PC-9 (cell line): ENCODE results near the gene CPPED1. TPM values are rescaled to one million over a fixed set of nuclear protein-coding genes. Genes with fewer than 3 reads are reported as not detected.

Source experiments
- BruUV-seq: library from RNA; stranded (reverse); fragments of 400-500 nt; replicated peaks from 2 replicates; lab custom pipeline; 2021; lab: Mats Ljungman, UMichigan
- CTCF ChIA-PET: fragments of 300-600 bp; sonication (Branson Sonifier 250); formaldehyde crosslinking; loops from one replicate; lab custom pipeline; 2022; ENCODE audit warnings: antibody characterized with exemption; lab: Charles Lee
- POLR2A ChIA-PET: fragments of 300-600 bp; sonication (Branson Sonifier 250); formaldehyde crosslinking; loops from one replicate; lab custom pipeline; 2022; ENCODE audit warnings: antibody characterized with exemption; ENCODE audit not compliant: unreplicated experiment; lab: Charles Lee
- DNase-seq, 2 experiments: peaks; one replicate each; pipeline versions ENCODE4 v3.0.0 to v3.0.0-alpha.2; 2015 to 2022; ENCODE audit warnings: mixed read lengths in 1 of 2
- H2AFZ ChIP-seq: fragments of 200-600 bp; sonication (generic); 2 replicates; pipeline ENCODE4 v1.8.1; 2017; ENCODE audit warnings: antibody characterized with exemption
- H3F3A ChIP-seq: fragments of 200-600 bp; sonication (generic); 2 replicates; pipeline ENCODE4 v1.8.1; 2017; ENCODE audit warnings: antibody characterized with exemption, mild to moderate bottlenecking, low read depth; ENCODE audit not compliant: insufficient read depth
- H3K27ac ChIP-seq: fragments of 200-600 bp; sonication (generic); 2 replicates; pipeline ENCODE4 v1.6.1; 2016; ENCODE audit warnings: mixed run types
- H3K27me3 ChIP-seq: fragments of 200-600 bp; sonication (generic); 2 replicates; pipeline ENCODE4 v1.6.1; 2016; ENCODE audit warnings: low read depth, mixed run types; ENCODE audit not compliant: insufficient read depth
- H3K36me3 ChIP-seq: fragments of 200-600 bp; sonication (generic); 2 replicates; pipeline ENCODE4 v1.6.1; 2016; ENCODE audit warnings: low read depth, mixed run types
- H3K4me1 ChIP-seq: fragments of 200-600 bp; sonication (generic); replicated peaks from 2 replicates; pipeline ENCODE4 v1.6.1; 2016; ENCODE audit warnings: mixed run types; ENCODE audit not compliant: insufficient read depth
- H3K4me2 ChIP-seq: fragments of 200-600 bp; sonication (generic); 2 replicates; pipeline ENCODE4 v1.6.1; 2017; ENCODE audit warnings: mixed run types
- H3K4me3 ChIP-seq: fragments of 200-600 bp; sonication (generic); 2 replicates; pipeline ENCODE4 v1.6.1; 2016; ENCODE audit warnings: mixed run types
- H3K79me2 ChIP-seq: fragments of 200-600 bp; sonication (generic); 2 replicates; pipeline ENCODE4 v1.6.1; 2017; ENCODE audit warnings: low read depth, mixed run types
- H3K9me2 ChIP-seq: fragments of 200-600 bp; sonication (generic); 2 replicates; pipeline ENCODE4 v1.8.1; 2017; ENCODE audit warnings: mild to moderate bottlenecking; ENCODE audit not compliant: insufficient read depth
- H3K9me3 ChIP-seq: fragments of 200-600 bp; sonication (generic); 2 replicates; pipeline ENCODE4 v1.8.1; 2016; ENCODE audit warnings: low read depth; ENCODE audit not compliant: insufficient read depth
- H4K20me1 ChIP-seq: fragments of 200-600 bp; sonication (generic); 2 replicates; pipeline ENCODE4 v1.8.1; 2017; ENCODE audit not compliant: insufficient read depth
- EZH2 ChIP-seq: fragments of 200-600 bp; sonication (generic); IDR thresholded peaks from 2 replicates; pipeline ENCODE4 v1.8.0; 2017; ENCODE audit warnings: antibody characterized with exemption, low read depth
- intact Hi-C: fragments of 100-400 bp; cut with micrococcal nuclease; formaldehyde crosslinking; loops from one replicate; pipeline ENCODE4 v1.10.0; 2022; ENCODE audit not compliant: unreplicated experiment
- total RNA-seq: library from RNA; stranded (reverse); gene quantifications from 2 replicates; pipeline ENCODE4 v1.2.3, GENCODE V29; 2021
- TF ChIP-seq, protein P1 (sequence below): fragments of 200-600 bp; sonication (generic); conservative IDR thresholded peaks from 2 replicates; pipeline ENCODE4 v1.6.1; 2017; ENCODE audit warnings: mixed run types, antibody characterized with exemption, mild to moderate bottlenecking, moderate library complexity

The CPPED1 gene
- total RNA-seq, 1 experiment from 2014 or later: 66.9 TPM

DNA sequence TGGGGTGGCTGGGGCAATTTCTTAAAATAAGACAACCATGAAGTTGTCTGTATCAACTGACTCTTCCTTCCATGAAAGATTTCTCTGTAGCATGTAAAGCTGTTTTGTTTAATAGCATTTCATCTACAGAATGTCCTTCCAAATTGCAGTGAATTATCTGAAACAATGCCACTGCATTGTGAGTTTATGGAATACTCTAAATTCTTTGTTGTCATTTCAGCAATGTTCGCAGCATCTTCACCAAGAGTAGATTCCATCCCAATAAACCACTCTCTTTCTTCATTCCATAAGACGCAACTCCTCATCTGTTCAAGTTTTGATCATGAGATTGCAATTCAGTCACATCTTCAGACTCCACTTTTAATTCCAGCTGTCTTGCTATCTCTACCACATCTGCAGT lies 54.6 kb downstream of the CPPED1 start:
- POLR2A ChIA-PET: no interaction called here
- 0 out of 2 replicates have a peak, but pooled peaks cover 8% of the 10 kb centered on the region for H3K79me2 ChIP-seq
- no TSS peak for BruUV-seq
- DNase-seq: no peak
- intact Hi-C loops: no loop called here
- H3K36me3 ChIP-seq: no peaks in the 10 kb centered on the region
- 0 out of 2 replicates have a peak, but pooled peaks cover 4% of the 10 kb centered on the region for H3F3A ChIP-seq
- H3K4me1 ChIP-seq: no peaks in the 10 kb centered on the region
- no peak overlapping the region for H3K4me3 ChIP-seq
- H3K27ac ChIP-seq: no peak overlapping the region
- CTCF ChIA-PET: no interaction called here
- no peaks in the 10 kb centered on the region for H4K20me1 ChIP-seq
- H2AFZ ChIP-seq: no peak overlapping the region
- H3K9me2 ChIP-seq: no peaks in the 10 kb centered on the region
- no peaks in the 10 kb centered on the region for H3K27me3 ChIP-seq
- H3K9me3 ChIP-seq: no peaks in the 10 kb centered on the region; the same call in 1 of the 2 replicates
- no peak overlapping the region for H3K4me2 ChIP-seq
- TF ChIP-seq EZH2: no peak
- TF ChIP-seq, protein P1, sequence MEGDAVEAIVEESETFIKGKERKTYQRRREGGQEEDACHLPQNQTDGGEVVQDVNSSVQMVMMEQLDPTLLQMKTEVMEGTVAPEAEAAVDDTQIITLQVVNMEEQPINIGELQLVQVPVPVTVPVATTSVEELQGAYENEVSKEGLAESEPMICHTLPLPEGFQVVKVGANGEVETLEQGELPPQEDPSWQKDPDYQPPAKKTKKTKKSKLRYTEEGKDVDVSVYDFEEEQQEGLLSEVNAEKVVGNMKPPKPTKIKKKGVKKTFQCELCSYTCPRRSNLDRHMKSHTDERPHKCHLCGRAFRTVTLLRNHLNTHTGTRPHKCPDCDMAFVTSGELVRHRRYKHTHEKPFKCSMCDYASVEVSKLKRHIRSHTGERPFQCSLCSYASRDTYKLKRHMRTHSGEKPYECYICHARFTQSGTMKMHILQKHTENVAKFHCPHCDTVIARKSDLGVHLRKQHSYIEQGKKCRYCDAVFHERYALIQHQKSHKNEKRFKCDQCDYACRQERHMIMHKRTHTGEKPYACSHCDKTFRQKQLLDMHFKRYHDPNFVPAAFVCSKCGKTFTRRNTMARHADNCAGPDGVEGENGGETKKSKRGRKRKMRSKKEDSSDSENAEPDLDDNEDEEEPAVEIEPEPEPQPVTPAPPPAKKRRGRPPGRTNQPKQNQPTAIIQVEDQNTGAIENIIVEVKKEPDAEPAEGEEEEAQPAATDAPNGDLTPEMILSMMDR: no peak

- Histone ChIP-seq H3F3A (0 out of 2 replicates have a peak, but pooled peaks cover 4% of the 10 kb centered on the region), H3K4me2 (no peak overlapping the region), H3K4me1 (no peaks in the 10 kb centered on the region), H3K9me2 (no peaks in the 10 kb centered on the region), H4K20me1 (0 out of 2 replicates have a peak, but pooled peaks cover 2% of the 10 kb centered on the region), H3K79me2 (0 out of 2 replicates have a peak, but pooled peaks cover 8% of the 10 kb centered on the region), H3K27ac (no peak overlapping the region), H3K27me3 (no peaks in the 10 kb centered on the region), H3K36me3 (no peaks in the 10 kb centered on the region), H3K9me3 (no peaks in the 10 kb centered on the region; the same call in 1 of the 2 replicates), H3K4me3 (no peak overlapping the region), H2AFZ (no peak overlapping the region)
- TF ChIP-seq, protein P1: no peak
- no peak for TF ChIP-seq EZH2
- BruUV-seq: no TSS peak
- DNase-seq: no peak
- CTCF ChIA-PET: no interaction called here
- POLR2A ChIA-PET: no interaction called here
- intact Hi-C loops: no loop called here
These were observed 55.9 kb downstream of the CPPED1 start for GRCh38 chr16:12747827-12748226.

- no peaks in the 10 kb centered on the region for H3K27me3 ChIP-seq
- H3K4me2 ChIP-seq: no peak overlapping the region
- H3K9me3 ChIP-seq: no peaks in the 10 kb centered on the region; the same call in 1 of the 2 replicates
- H3K36me3 ChIP-seq: no peaks in the 10 kb centered on the region
- TF ChIP-seq EZH2: no peak
- TF ChIP-seq, protein P1: no peak
- CTCF ChIA-PET: no interaction called here
- H3K4me1 ChIP-seq: no peaks in the 10 kb centered on the region
- H4K20me1 ChIP-seq: 0 out of 2 replicates have a peak, but pooled peaks cover 4% of the 10 kb centered on the region
- no peaks in the 10 kb centered on the region for H3K9me2 ChIP-seq
- intact Hi-C loops: no loop called here
- 0 out of 2 replicates have a peak, but pooled peaks cover 4% of the 10 kb centered on the region for H3F3A ChIP-seq
- H3K27ac ChIP-seq: no peak overlapping the region
- no TSS peak for BruUV-seq
- 0 out of 2 replicates have a peak, but pooled peaks cover 8% of the 10 kb centered on the region for H3K79me2 ChIP-seq
- POLR2A ChIA-PET: no interaction called here
- no peak for DNase-seq
- H3K4me3 ChIP-seq: no peak overlapping the region
- H2AFZ ChIP-seq: no peak overlapping the region
These were observed 56.4 kb downstream of the CPPED1 start for GRCh38 chr16:12747261-12747660.
